Measurements from ENCODE around the gene DDX6.

DDX6 gene

GRCh38 chr11:118744046-118744445 lies 46.9 kb downstream of the DDX6 start:
- H3K27ac ChIP-seq (ENCODE audit: extremely low read depth, low read depth, low read length): no peak overlapping the region
- peaks cover 0 to 8% of the 10 kb centered on the region in 2 experiments; a peak in 1 of 3 replicates for H3K36me3 ChIP-seq (ENCODE audit: control insufficient read depth in 2 of 2, insufficient read depth in 1 of 2, low read length in 2 of 2)
- CTCF ChIA-PET: interaction anchor here (0.6 to 1.2 kb wide), 3 partner anchors 54 to 617 kb away, joined by 3 to 4 read pairs (median 3); no protein-coding TSS in a partner anchor
- TF ChIP-seq ZNF223 (tag by site-specific recombination; IDR thresholded peaks at IDR 0.05) (no peak), ZBTB8A (tag by site-specific recombination; IDR thresholded peaks at IDR 0.05) (no peak), ZIC2 (tag by site-specific recombination; IDR thresholded peaks at IDR 0.05) (no peak)
- H3K4me3 ChIP-seq (ENCODE audit: low read depth, low read length): no peak overlapping the region
- POLR2A ChIA-PET: no interaction called here
- no peaks in the 10 kb centered on the region for H3K4me1 ChIP-seq (ENCODE audit: control insufficient read depth, insufficient read depth, low read length)
- no peaks in the 10 kb centered on the region for H3K9me3 ChIP-seq (ENCODE audit: control insufficient read depth, insufficient read depth, low read depth, low read length)

GRCh38 chr11:118742304-118742703 lies 48.7 kb downstream of the DDX6 start:
- H3K36me3 ChIP-seq (ENCODE audit: control insufficient read depth in 2 of 2, insufficient read depth in 1 of 2, low read length in 2 of 2): peaks cover 0 to under 1% of the 10 kb centered on the region in 2 experiments; a peak in 1 of 3 replicates
- H3K27ac ChIP-seq (ENCODE audit: extremely low read depth, low read depth, low read length): no peak overlapping the region
- H3K9me3 ChIP-seq (ENCODE audit: control insufficient read depth, insufficient read depth, low read depth, low read length): no peaks in the 10 kb centered on the region
- POLR2A ChIA-PET: interaction anchor here (0.6 kb wide), 1 partner anchor 344 kb away, joined by 3 read pairs; no protein-coding TSS in a partner anchor
- no peak for TF ChIP-seq ZNF391 (tag by site-specific recombination; IDR thresholded peaks at IDR 0.05; ENCODE audit: borderline replicate concordance, low read depth)
- TF ChIP-seq PRDM1 (tag by site-specific recombination; IDR thresholded peaks at IDR 0.05): no peak
- TF ChIP-seq CTCF (tag by site-specific recombination; IDR thresholded peaks at IDR 0.05): no peak
- no peak for TF ChIP-seq GLI2 (tag by site-specific recombination; IDR thresholded peaks at IDR 0.05; ENCODE audit: borderline replicate concordance, low read depth)
- no peak for TF ChIP-seq KLF7 (tag by site-specific recombination; IDR thresholded peaks at IDR 0.05; ENCODE audit: borderline replicate concordance)
- no peak for TF ChIP-seq BCL6B (tag by site-specific recombination; IDR thresholded peaks at IDR 0.05)
- no peak for TF ChIP-seq KLF1 (tag by site-specific recombination; IDR thresholded peaks at IDR 0.05)
- no peak for TF ChIP-seq ZNF280D (tag by site-specific recombination; IDR thresholded peaks at IDR 0.05)
- no peak for TF ChIP-seq ZBTB10 (tag by site-specific recombination; IDR thresholded peaks at IDR 0.05)
- TF ChIP-seq ZNF362 (tag by site-specific recombination; IDR thresholded peaks at IDR 0.05): no peak
- no peak for TF ChIP-seq INSM2 (tag by site-specific recombination; IDR thresholded peaks at IDR 0.05)
- H3K4me1 ChIP-seq (ENCODE audit: control insufficient read depth, insufficient read depth, low read length): no peaks in the 10 kb centered on the region
- CTCF ChIA-PET: interaction anchor here (1.0 kb wide), 1 partner anchor 47 kb away, joined by 4 read pairs; no protein-coding TSS in a partner anchor
- H3K4me3 ChIP-seq (ENCODE audit: low read depth, low read length): no peak overlapping the region

Measured in HEK293 (cell line).